ENCODE measurements around the gene NEB. TPM values are rescaled to one million over a fixed set of nuclear protein-coding genes. Genes with fewer than 3 reads are reported as not detected.

The NEB gene
- polyA plus RNA-seq, 1 donor from 2014 or later = 0.38 TPM

DNA sequence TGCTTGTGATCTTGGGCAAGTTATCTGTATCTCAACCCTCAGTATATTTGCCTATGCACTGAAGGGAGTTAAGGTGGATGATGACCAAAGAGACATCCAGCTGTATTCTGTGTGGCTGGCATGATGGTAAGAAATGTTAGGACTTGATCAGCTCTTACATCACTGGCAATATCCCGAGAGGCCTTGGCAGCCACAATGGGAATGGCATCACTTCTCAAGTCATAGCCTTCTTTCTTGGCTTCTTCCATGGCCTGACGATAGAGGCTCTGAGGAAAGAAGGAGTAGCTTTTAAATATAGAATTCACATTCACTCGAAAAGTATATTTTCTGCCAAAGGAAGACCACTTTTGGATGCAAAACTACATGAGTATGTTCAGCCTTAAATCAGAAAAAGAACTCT, 113.5 kb downstream of the NEB start:
- TF ChIP-seq, protein P1, sequence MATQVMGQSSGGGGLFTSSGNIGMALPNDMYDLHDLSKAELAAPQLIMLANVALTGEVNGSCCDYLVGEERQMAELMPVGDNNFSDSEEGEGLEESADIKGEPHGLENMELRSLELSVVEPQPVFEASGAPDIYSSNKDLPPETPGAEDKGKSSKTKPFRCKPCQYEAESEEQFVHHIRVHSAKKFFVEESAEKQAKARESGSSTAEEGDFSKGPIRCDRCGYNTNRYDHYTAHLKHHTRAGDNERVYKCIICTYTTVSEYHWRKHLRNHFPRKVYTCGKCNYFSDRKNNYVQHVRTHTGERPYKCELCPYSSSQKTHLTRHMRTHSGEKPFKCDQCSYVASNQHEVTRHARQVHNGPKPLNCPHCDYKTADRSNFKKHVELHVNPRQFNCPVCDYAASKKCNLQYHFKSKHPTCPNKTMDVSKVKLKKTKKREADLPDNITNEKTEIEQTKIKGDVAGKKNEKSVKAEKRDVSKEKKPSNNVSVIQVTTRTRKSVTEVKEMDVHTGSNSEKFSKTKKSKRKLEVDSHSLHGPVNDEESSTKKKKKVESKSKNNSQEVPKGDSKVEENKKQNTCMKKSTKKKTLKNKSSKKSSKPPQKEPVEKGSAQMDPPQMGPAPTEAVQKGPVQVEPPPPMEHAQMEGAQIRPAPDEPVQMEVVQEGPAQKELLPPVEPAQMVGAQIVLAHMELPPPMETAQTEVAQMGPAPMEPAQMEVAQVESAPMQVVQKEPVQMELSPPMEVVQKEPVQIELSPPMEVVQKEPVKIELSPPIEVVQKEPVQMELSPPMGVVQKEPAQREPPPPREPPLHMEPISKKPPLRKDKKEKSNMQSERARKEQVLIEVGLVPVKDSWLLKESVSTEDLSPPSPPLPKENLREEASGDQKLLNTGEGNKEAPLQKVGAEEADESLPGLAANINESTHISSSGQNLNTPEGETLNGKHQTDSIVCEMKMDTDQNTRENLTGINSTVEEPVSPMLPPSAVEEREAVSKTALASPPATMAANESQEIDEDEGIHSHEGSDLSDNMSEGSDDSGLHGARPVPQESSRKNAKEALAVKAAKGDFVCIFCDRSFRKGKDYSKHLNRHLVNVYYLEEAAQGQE (IDR thresholded peaks at IDR 0.05; ENCODE audit: borderline replicate concordance) = no peak
- no peak for TF ChIP-seq RAD21 (conservative IDR thresholded peaks at IDR 0.05)
- TF ChIP-seq EZH2 (IDR thresholded peaks at IDR 0.05; ENCODE audit: borderline replicate concordance, insufficient read depth, low read length, poor library complexity, severe bottlenecking) = no peak
- TF ChIP-seq MXI1 (conservative IDR thresholded peaks at IDR 0.05; ENCODE audit: poor library complexity, severe bottlenecking) = no peak
- no peak for TF ChIP-seq EP300 (conservative IDR thresholded peaks at IDR 0.05; ENCODE audit: poor library complexity, severe bottlenecking)
- no peak for TF ChIP-seq SMC3 (conservative IDR thresholded peaks at IDR 0.05; ENCODE audit: poor library complexity)
- TF ChIP-seq, protein P2, sequence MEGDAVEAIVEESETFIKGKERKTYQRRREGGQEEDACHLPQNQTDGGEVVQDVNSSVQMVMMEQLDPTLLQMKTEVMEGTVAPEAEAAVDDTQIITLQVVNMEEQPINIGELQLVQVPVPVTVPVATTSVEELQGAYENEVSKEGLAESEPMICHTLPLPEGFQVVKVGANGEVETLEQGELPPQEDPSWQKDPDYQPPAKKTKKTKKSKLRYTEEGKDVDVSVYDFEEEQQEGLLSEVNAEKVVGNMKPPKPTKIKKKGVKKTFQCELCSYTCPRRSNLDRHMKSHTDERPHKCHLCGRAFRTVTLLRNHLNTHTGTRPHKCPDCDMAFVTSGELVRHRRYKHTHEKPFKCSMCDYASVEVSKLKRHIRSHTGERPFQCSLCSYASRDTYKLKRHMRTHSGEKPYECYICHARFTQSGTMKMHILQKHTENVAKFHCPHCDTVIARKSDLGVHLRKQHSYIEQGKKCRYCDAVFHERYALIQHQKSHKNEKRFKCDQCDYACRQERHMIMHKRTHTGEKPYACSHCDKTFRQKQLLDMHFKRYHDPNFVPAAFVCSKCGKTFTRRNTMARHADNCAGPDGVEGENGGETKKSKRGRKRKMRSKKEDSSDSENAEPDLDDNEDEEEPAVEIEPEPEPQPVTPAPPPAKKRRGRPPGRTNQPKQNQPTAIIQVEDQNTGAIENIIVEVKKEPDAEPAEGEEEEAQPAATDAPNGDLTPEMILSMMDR (IDR thresholded peaks at IDR 0.05; ENCODE audit: poor library complexity, severe bottlenecking) = no peak
- TF ChIP-seq POLR2AphosphoS5 (IDR thresholded peaks at IDR 0.05) = no peak
- no peak for TF ChIP-seq TAF1 (IDR thresholded peaks at IDR 0.05; ENCODE audit: low read depth)
- no peaks in the 10 kb centered on the region for H3K79me2 ChIP-seq (replicated peaks; ENCODE audit: insufficient read depth, low read length)
- no peak overlapping the region for H3K9ac ChIP-seq (ENCODE audit: low read length)
- no peaks in the 10 kb centered on the region for H3F3A ChIP-seq (ENCODE audit: insufficient read depth, low read length, poor library complexity, severe bottlenecking)
- no peaks in the 10 kb centered on the region for H3K27me3 ChIP-seq (ENCODE audit: insufficient read depth, low read depth, low read length)
- no peak overlapping the region for H3K4me3 ChIP-seq (ENCODE audit: low read length)
- H2AFZ ChIP-seq (ENCODE audit: low read depth, low read length) = no peak overlapping the region
- H3K9me3 ChIP-seq (ENCODE audit: low read length) = no peaks in the 10 kb centered on the region
- no peaks in the 10 kb centered on the region for H3K36me3 ChIP-seq (ENCODE audit: insufficient read depth, low read length)
- no peaks in the 10 kb centered on the region for H4K20me1 ChIP-seq (ENCODE audit: insufficient read depth)
- H3K4me2 ChIP-seq (ENCODE audit: low read length) = no peak overlapping the region
- H3K27ac ChIP-seq (ENCODE audit: low read length) = no peak overlapping the region
- no peaks in the 10 kb centered on the region for H3K9me2 ChIP-seq (ENCODE audit: insufficient read depth, low read length)

DNA sequence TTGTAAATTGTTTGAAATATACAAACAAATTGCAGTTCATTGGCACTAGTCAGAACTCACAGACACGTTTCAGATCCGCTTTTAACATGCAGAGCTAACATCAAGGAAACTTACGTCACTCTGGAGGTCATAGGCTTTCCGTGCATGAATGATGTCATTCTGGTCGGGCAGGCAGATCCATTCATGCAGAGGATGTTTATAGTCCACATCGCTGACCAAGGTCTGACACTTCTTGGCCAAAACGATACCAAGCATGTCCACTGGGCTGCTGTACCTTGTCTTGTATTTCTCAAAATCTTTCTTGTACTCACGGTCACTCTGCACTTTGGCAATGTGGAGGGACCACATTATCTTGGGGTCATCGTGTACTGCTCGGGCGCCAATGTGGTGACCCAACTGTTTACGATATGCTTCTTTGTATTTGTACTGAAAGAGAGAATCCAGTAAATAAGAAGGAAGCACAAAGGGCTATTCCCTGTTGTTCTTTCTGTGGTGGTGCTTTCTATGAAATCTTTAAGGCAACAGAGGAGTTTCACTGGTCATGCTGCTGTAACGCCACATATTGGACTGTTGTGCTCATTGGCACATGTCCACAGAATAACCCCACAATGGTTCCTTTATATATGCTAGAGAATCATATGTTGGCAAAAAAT, 114.8 kb downstream of the NEB start:
- no peaks in the 10 kb centered on the region for H3K9me3 ChIP-seq (ENCODE audit: low read length)
- no peak overlapping the region for H3K4me3 ChIP-seq (ENCODE audit: low read length)
- H3K9ac ChIP-seq (ENCODE audit: low read length) = no peak overlapping the region
- no peaks in the 10 kb centered on the region for H3K9me2 ChIP-seq (ENCODE audit: insufficient read depth, low read length)
- H3K27me3 ChIP-seq (ENCODE audit: insufficient read depth, low read depth, low read length) = no peaks in the 10 kb centered on the region
- TF ChIP-seq EZH2 (IDR thresholded peaks at IDR 0.05; ENCODE audit: borderline replicate concordance, insufficient read depth, low read length, poor library complexity, severe bottlenecking) = no peak
- TF ChIP-seq, protein P1 (IDR thresholded peaks at IDR 0.05; ENCODE audit: borderline replicate concordance) = no peak
- no peak for TF ChIP-seq TAF1 (IDR thresholded peaks at IDR 0.05; ENCODE audit: low read depth)
- TF ChIP-seq, protein P2 (IDR thresholded peaks at IDR 0.05; ENCODE audit: poor library complexity, severe bottlenecking) = no peak
- no peak for TF ChIP-seq SMC3 (conservative IDR thresholded peaks at IDR 0.05; ENCODE audit: poor library complexity)
- no peak for TF ChIP-seq EP300 (conservative IDR thresholded peaks at IDR 0.05; ENCODE audit: poor library complexity, severe bottlenecking)
- no peak for TF ChIP-seq RAD21 (conservative IDR thresholded peaks at IDR 0.05)
- TF ChIP-seq POLR2AphosphoS5 (IDR thresholded peaks at IDR 0.05) = no peak
- TF ChIP-seq MXI1 (conservative IDR thresholded peaks at IDR 0.05; ENCODE audit: poor library complexity, severe bottlenecking) = no peak
- H3K79me2 ChIP-seq (replicated peaks; ENCODE audit: insufficient read depth, low read length) = no peaks in the 10 kb centered on the region
- H3K36me3 ChIP-seq (ENCODE audit: insufficient read depth, low read length) = no peaks in the 10 kb centered on the region
- no peak overlapping the region for H3K27ac ChIP-seq (ENCODE audit: low read length)
- no peaks in the 10 kb centered on the region for H4K20me1 ChIP-seq (ENCODE audit: insufficient read depth)
- no peak overlapping the region for H2AFZ ChIP-seq (ENCODE audit: low read depth, low read length)
- H3K4me2 ChIP-seq (ENCODE audit: low read length) = no peak overlapping the region
- no peaks in the 10 kb centered on the region for H3F3A ChIP-seq (ENCODE audit: insufficient read depth, low read length, poor library complexity, severe bottlenecking)
